HG03159 (cell line): Measurements from ENCODE around the gene EML1.
A peak's percentile ranks its signal among the peaks of the same experiment; 100 is the strongest.
"Not testable (repeated sequence)": the region's sequence is repeated elsewhere in the genome, so short reads cannot be mapped to it uniquely, and the experiment has no call there.

Experiments used
- ATAC-seq: cut with Tn5 transposase; IDR thresholded peaks from one replicate; pipeline ENCODE4 v1.9.1; 2021; ENCODE audit warnings: mild to moderate bottlenecking, moderate library complexity; ENCODE audit not compliant: unreplicated experiment

Gene EML1

DNA sequence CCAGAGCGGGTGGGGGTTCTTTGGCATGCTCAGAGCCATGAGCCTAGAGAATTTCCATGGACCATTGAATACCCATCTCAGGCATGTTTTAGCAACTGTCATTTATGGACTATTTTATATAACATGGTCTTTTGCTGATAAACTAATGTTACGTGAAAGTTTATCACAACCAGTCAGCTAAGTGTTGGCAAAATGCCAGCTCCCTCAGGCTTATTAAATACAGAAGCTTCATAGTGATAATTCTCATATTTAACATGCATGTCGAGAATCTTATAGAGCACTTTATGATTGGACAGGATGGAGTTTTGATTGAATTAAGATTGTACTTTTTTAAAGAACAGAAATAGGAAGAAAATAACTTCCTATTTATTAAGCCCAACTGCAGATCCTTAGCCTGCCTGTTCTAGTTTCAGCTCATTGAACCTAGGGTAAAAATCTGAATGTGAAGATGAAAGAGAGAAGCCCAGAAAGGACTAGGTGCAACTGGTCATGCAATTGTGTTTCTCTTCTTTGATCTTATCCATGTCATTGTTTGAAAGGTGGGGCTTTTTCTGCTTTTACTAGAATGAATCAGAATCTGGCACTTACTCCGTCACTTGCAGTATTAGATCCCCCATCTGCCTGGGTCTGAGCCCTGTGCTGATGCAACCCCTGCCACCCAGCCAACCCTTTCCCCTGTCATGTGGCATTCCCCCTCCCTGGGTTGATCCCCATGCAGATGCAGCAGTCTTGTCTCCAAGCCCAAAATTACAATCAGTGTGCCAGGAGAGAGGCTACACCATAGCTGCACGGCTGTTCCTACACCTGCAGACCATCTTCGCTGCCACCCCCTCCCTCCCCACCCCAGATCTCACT, 137.4 kb downstream of the EML1 start:
- peak; percentile 78 for ATAC-seq

DNA sequence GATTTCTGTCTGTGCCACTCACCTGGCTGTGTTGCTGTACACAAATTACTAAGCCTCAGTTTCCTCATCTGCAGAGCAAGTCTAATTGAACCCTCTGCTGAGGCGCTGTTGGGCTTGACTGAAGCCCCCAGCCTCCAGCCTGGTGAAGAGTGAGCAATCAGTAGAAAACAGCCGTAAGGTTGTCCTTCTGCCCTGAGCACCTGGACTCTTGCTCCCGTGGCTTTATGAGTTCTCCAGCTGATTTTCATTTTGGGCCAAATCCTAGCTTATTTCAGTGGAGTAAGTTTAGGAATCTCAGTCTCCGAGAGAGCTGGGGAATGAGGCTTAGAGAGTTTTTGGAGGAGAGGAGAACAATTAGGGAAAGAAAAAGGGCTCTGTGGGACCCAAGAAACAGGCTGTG, 138.1 kb downstream of the EML1 start:
- no peak for ATAC-seq

DNA sequence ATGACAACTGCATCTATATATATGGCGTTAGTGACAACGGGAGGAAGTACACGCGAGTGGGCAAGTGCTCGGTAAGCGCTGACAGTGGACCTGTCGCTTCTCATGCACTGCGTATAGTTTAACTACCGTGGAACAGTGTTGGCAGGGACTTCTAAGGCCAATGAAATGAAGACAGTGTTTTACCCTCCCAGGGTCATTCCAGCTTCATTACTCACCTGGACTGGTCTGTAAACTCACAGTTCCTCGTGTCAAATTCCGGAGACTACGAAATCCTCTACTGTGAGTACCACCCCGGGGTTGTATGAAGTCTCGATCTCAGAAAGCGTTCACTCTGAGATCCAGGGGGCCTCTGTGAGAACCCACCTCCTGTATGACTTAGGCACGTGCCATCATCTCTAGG, 142.8 kb downstream of the EML1 start:
- no peak for ATAC-seq

DNA sequence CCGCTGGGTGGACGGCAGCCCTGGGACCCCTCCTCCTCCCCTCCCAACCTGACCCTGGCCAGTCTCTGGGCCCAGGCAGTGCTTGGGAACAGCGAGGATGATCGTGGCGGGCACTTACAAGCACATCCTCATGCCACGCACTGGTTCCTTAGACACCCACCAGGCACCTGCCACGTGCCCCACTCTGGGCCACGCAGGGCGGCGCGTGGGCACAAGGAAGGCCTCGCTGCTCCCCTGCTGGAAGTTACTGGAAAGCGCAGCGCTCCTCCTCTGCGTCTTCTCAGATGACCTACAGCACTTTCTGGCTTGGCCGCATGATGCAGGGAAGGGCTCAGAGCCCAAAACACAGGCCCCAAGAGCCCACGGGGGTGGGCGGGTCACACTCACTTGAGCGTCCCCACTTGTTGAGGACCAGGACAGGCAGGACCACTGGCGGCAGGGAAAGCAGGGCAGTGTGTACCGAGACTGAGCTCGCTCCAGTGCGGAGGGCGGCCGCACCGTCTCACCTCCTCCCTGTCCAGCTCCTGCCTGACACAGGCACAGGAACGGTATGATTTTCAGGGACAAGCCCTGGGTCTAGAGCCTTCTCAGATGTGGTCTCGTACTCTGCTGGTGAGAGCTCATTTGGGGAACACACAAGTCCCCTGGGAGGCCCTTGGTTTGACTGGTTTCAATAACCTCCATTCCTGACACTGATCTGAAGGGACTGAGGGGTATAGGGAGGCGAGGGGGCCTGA, 143.7 kb downstream of the EML1 start:
- ATAC-seq = peak; percentile 69

GRCh38 chr14:99937475-99938244, 144.4 kb downstream of the EML1 start:
- ATAC-seq = no peak

DNA sequence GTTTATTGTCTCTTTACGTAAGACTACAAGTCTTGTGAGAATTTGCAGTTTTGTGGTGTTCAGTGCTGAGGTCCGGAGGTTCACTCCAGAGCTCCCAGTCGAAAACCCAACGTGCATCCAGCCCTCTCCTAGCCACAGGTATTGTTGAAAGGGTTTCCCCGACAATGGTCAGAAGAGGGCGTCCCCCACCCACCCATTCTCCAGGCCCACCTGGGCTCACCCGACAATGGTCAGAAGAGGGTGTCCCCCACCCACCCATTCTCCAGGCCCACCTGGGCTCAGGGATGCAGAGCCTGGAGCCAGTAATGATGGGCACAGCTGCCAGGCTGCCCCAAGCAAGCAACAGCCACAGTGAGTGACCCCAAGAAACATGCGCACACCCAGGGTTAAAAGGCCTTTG, 145.2 kb downstream of the EML1 start:
- ATAC-seq = no peak

GRCh38 chr14:99938896-99939295, 145.7 kb downstream of the EML1 start:
- no peak for ATAC-seq

DNA sequence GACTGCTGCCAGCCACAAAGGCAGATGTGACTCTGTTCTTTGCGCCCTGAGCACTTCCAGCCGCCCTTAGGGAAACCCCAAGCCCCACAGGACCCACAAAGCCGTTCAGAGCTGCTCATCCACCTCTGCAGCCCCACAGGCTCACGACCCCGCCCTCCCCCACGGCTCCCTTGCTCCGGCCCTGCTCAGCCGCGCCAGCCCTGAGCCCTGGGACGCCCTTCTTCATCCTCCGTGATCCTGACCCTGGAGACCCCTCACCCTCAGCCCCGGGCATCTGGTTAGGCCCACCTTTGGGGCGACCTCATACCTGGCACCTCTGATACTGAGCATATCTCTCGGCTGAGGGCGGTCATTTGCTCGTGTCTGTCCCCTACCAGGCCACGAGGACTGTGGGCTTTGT, 146.2 kb downstream of the EML1 start:
- no peak for ATAC-seq

GRCh38 chr14:99940064-99940463, 146.9 kb downstream of the EML1 start:
- ATAC-seq = no peak

DNA sequence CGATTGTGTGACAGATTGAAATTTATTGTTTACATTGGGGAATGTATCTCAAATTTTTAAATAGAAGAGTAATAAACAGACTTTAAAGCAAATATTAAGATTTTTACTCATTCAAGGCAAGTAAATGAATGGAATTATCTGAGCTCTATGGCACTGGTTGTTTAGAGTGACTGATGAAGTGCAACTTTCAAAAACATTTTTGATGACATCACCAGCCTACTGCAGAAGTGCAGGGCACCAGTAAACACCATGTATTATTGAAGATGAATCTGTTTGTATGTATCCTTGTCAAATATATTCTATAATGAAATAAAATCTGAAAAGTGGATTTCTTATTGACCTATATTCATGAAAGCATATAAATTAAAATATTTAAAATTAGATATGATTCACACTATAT, 148.0 kb downstream of the EML1 start:
- ATAC-seq = no peak

DNA sequence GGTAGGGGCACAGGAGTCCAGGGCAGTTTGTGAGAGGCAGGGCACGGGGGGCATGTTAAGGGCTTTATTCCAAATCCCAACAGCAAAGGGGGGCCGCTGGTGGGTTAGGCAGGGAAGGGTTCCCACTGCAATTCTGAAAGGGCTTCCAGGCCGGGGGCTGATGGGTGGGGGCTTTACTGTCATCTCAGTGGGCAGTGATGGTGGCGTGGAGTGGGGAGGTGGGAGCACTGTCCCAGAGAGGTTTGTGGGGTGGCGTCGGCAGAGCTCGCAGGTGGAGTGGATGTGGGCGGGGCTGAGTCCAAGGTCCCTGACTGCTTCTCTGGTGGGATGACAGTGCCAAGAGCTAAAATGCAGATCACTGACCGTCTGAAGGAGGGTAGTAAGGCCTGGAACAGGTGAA, 150.4 kb downstream of the EML1 start:
- ATAC-seq = no peak

GRCh38 chr14:99944241-99944651, 151.0 kb downstream of the EML1 start:
- no peak for ATAC-seq

DNA sequence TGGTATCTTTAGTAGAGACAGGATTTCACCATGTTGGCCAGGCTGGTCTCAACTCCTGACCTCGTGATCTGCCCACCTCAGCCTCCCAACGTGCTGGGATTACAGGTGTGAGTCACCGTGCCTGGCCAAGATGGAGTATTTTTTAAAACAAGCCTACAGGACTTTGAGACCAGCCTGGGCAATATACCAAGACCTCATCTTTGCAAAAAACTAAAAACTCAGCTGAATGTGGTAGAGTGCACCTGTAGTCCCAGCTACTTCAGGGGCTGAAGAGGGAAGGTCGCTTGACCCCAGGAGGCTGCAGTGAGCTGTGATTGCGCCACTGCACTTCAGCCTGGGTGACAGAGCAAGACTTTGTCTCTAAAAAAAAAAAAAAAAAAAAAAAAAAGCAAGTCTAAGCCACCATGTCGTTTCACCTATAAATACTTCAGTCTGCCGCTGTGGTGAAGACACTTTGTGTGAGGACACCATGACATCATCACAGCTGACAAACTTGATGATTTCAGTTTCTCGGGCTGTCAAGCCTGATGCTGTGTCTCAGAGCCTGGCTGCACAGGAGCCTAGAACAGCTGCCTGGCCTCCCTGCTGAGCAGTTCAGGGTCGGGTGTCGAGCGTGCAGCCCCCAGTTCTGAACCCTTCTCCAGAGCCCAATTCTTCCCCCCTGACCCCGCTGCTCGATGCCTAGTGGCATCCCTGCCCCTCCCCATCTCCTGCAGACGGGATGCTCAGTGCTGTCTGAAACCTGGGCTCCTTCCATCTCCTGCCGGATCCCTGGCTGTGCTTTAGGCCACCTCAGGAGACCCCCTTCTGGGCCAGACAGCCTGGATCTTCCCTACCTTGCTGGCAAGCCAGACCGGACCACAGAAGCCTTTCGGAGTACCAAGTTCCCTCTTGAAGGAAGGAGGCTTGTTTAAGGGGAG, 152.8 kb downstream of the EML1 start:
- no peak for ATAC-seq

DNA sequence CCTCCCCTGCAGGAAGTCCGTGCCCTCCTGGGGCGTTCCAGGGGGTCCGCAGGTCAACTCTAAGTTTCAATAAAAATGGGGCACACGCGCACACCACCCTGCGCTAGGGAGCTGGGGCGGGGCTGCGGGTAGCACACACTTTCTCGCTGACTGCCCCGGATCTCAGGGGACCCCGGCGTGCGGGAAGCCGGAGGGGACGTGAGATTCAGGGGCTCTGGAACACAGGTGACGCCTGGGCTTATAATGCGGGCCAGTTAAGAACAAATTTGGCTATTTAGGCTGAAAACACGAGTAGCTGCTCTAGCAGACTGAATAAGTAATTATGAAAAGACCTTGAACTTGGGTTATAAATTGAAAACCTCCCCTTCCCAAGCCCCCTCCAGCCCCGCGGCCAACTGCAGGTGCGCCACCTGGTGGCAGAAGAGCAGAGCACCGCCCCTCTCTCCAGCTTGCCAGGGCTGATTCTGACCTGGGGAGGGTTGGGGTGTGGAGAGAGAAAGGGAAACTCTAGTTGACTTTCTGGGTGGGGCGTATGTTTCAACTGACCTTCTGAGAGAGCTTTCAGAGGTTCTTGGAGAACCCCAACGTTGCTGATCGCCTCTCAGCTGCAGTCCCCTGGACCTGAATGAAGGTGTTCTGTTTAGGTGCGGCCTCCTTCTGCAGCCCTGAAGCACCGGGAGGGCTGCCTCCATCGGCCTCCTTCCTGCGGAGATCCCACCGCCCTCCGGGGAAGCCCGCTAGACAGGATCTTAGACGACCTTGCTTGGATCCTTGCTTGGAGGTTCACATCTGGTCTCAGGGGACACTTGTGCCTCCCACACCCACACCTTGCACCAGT, 153.7 kb downstream of the EML1 start:
- peak; percentile 85 for ATAC-seq

- no peak for ATAC-seq
These were observed 154.5 kb downstream of the EML1 start for GRCh38 chr14:99947695-99948094.

- not testable (repeated sequence) for ATAC-seq
These were observed 156.0 kb downstream of the EML1 start for GRCh38 chr14:99949011-99949732.

- ATAC-seq = no peak
These were observed 157.0 kb downstream of the EML1 start for GRCh38 chr14:99950181-99950580.

DNA sequence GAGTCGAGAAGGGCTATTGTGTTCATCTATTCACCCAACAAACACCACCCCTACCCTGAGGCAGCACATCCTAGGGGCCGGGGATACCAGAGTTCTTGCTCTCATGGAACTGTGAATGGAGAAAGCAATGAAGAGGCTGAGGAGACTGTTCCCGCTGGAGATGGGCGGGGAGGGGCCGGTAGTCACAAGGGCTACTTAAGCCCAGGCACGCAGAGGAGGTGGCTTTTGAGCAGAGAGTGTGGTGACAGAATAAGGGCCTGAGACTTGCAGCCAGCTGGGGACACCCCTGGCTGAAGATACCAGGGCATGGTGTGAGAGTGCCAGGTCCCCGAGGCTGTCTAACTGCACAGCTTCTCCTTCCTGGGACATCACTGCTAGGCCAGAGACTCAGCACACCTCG, 157.9 kb downstream of the EML1 start:
- no peak for ATAC-seq

GRCh38 chr14:99952039-99952438, 158.8 kb downstream of the EML1 start:
- no peak for ATAC-seq
